Prostate gland (tissue), 2 donors: ENCODE measurements around the gene BCAN. TPM values are rescaled to one million over a fixed set of nuclear protein-coding genes. Genes with fewer than 3 reads are reported as not detected.

Source experiments
- DNase-seq: peaks from one replicate; pipeline ENCODE4 v3.0.0-alpha.2; 2019; ENCODE audit warnings: low spot score
- H3K27ac ChIP-seq, 2 donors: fragments of 200-600 bp; sonication (generic); 2 replicates each; pipeline ENCODE4 v1.5.1; 2017 to 2019
- H3K27me3 ChIP-seq: fragments of 200-600 bp; sonication (generic); replicated peaks from 2 replicates; pipeline ENCODE4 v1.5.1; 2019; ENCODE audit not compliant: insufficient read depth
- H3K36me3 ChIP-seq, 2 donors: fragments of 200-600 bp; sonication (generic); 1 replicate in 1 of 2; 2 replicates in 1 of 2; pipeline versions ENCODE4 v1.5.1 to v1.8.1; 2017 to 2019
- H3K4me1 ChIP-seq: fragments of 200-600 bp; sonication (generic); replicated peaks from 2 replicates; pipeline ENCODE4 v1.5.1; 2019
- H3K4me3 ChIP-seq, 2 donors: fragments of 200-600 bp; sonication (generic); 2 replicates each; pipeline ENCODE4 v1.5.1; 2017 to 2019
- H3K9me3 ChIP-seq: fragments of 200-600 bp; sonication (generic); 2 replicates; pipeline ENCODE4 v1.5.1; 2017
- POLR2A ChIP-seq: fragments of 450-650 bp; IDR thresholded peaks from one replicate; pipeline ENCODE4 v1.6.1; 2016; ENCODE audit warnings: antibody characterized with exemption, mild to moderate bottlenecking
- POLR2AphosphoS5 ChIP-seq: sonication (generic); formaldehyde crosslinking; IDR thresholded peaks from one replicate; pipeline ENCODE4 v1.6.1; 2017; ENCODE audit warnings: antibody characterized with exemption
- WGBS: methylation state at CpG from one replicate; pipeline ENCODE4 v1.1.5; 2018; 5-methylcytosine and 5-hydroxymethylcytosine counted together
- intact Hi-C: fragments of 100-400 bp; cut with DNase I; formaldehyde crosslinking; loops from one replicate; pipeline ENCODE4 v1.14.2; 2022
- total RNA-seq, 2 donors: library from RNA; depleted of rRNA; stranded (reverse); fragments of >200 nt; gene quantifications; one replicate each; pipeline ENCODE4 v1.1.0, GENCODE V29; 2016
- TF ChIP-seq, protein P1 (sequence below), 4 experiments: fragments of 200-600 bp in 2 of 4; fragments of 450-650 bp in 2 of 4; sonication (generic) in 2 of 4; IDR thresholded peaks; 1 replicate in 3 of 4; 2 replicates in 1 of 4; pipeline ENCODE4 v1.5.1; 2016 to 2019; ENCODE audit warnings: antibody characterized with exemption in 4 of 4, mild to moderate bottlenecking in 2 of 4, moderate library complexity in 2 of 4

Gene BCAN
- total RNA-seq, 2 donors from 2014 or later = 4.9 TPM; not detected in 1

- DNase-seq = no peak
- no peak for TF ChIP-seq POLR2AphosphoS5
- TF ChIP-seq POLR2A = no peak
- TF ChIP-seq, protein P1, sequence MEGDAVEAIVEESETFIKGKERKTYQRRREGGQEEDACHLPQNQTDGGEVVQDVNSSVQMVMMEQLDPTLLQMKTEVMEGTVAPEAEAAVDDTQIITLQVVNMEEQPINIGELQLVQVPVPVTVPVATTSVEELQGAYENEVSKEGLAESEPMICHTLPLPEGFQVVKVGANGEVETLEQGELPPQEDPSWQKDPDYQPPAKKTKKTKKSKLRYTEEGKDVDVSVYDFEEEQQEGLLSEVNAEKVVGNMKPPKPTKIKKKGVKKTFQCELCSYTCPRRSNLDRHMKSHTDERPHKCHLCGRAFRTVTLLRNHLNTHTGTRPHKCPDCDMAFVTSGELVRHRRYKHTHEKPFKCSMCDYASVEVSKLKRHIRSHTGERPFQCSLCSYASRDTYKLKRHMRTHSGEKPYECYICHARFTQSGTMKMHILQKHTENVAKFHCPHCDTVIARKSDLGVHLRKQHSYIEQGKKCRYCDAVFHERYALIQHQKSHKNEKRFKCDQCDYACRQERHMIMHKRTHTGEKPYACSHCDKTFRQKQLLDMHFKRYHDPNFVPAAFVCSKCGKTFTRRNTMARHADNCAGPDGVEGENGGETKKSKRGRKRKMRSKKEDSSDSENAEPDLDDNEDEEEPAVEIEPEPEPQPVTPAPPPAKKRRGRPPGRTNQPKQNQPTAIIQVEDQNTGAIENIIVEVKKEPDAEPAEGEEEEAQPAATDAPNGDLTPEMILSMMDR (IDR thresholded peaks at IDR 0.05) = no peak
- H3K27me3 ChIP-seq = no peaks in the 10 kb centered on the region
- intact Hi-C loops = no loop called here
- no peaks in the 10 kb centered on the region for H3K9me3 ChIP-seq
- H3K4me3 ChIP-seq = no peak overlapping the region
- no peaks in the 10 kb centered on the region for H3K4me1 ChIP-seq
- 89% methylated on average over 9 of the region's 9 CpGs for WGBS
- no peaks in the 10 kb centered on the region for H3K36me3 ChIP-seq
- H3K27ac ChIP-seq = peak overlapping the region; percentile 69 to 73
Measured at GRCh38 chr1:156666862-156667609, 25.1 kb downstream of the BCAN start.

DNA sequence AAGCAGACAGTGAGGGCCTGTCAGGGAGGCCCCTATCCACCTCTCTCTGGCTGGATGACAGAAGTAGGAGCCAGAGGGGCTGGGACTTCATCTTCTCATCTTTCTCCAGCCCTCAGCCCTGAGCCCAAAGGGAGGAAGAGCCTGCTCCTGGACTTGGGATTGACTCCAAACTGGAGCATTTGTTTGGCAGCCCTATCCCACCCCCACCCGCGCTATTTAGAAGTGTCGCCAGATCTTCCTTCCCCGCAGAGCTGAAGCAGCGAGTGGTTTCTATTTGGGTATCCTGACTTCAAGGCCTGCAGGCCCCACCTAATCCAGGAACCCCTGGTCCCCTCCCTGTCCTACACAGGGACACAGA lies 25.7 kb downstream of the BCAN start:
- DNase-seq = no peak
- no peak overlapping the region for H3K4me3 ChIP-seq
- 20% methylated on average over 5 of the region's 5 CpGs for WGBS
- H3K4me1 ChIP-seq = no peaks in the 10 kb centered on the region
- no peaks in the 10 kb centered on the region for H3K36me3 ChIP-seq
- H3K27ac ChIP-seq = peak overlapping the region; percentile 69 to 73
- no peak for TF ChIP-seq POLR2AphosphoS5
- no peak for TF ChIP-seq POLR2A
- TF ChIP-seq, protein P1 (IDR thresholded peaks at IDR 0.05) = no peak
- intact Hi-C loops = no loop called here
- H3K27me3 ChIP-seq = no peaks in the 10 kb centered on the region
- no peaks in the 10 kb centered on the region for H3K9me3 ChIP-seq

GRCh38 chr1:156667968-156668709 lies 26.2 kb downstream of the BCAN start:
- Histone ChIP-seq H3K9me3 (no peaks in the 10 kb centered on the region), H3K36me3 (no peaks in the 10 kb centered on the region), H3K27me3 (no peaks in the 10 kb centered on the region), H3K4me3 (no peak overlapping the region), H3K4me1 (no peaks in the 10 kb centered on the region), H3K27ac (peak overlapping the region; percentile 69 to 73)
- no peak for DNase-seq
- no peak for TF ChIP-seq POLR2AphosphoS5
- TF ChIP-seq, protein P1 (IDR thresholded peaks at IDR 0.05) = no peak
- no peak for TF ChIP-seq POLR2A
- intact Hi-C loops = no loop called here
- 66% methylated on average over 9 of the region's 9 CpGs for WGBS

DNA sequence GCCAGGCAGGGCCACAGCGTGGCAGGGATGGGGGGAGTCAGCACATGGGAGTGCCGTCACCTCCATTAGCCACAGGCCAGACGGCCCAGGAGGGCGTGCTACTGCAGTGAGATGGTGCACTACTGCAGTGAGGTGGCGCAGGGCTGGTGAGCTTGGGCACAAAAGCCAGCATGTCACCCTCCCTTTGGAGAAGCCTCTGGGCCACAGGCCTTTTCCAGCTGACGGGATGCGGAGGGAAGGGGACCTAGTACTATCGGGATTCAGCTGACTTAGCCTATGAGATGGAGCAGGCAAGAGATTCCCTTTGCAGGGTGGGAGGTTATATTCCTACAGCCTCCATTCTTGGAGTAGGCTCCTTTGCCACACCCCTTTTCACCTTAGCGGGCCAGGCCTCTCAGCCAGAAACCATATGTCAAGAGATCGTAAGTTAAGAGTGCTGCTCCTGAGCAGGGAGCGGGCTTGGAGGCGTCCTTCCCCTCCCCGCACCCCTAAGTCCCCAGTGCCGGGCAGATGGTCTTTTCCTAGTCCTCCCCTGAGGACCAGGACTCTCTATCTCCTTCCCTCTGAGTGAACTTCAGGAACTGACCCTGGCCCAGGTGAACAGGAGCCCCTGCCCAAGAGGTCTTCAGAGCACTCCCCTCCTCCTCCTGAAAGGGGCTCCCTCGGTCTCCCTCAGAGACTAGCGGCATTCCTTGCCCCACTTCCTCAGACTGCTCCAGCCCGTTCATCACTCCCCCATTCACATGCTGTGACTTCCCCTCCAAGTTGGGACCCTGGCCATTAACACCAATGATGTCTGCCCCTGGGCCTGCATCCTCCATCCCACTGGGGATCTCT lies 27.1 kb downstream of the BCAN start:
- Histone ChIP-seq H3K27ac (peak overlapping the region; percentile 69 to 73), H3K36me3 (no peaks in the 10 kb centered on the region), H3K4me1 (no peaks in the 10 kb centered on the region), H3K4me3 (no peak overlapping the region), H3K27me3 (no peaks in the 10 kb centered on the region), H3K9me3 (no peaks in the 10 kb centered on the region)
- TF ChIP-seq POLR2AphosphoS5 = no peak
- no peak for TF ChIP-seq POLR2A
- TF ChIP-seq, protein P1 (IDR thresholded peaks at IDR 0.05) = no peak
- DNase-seq = no peak
- WGBS = 64% methylated on average over 15 of the region's 17 CpGs
- intact Hi-C loops = no loop called here
